NB4 (cell line): ENCODE results near the gene CDH16.

Source experiments
- CTCF ChIP-seq: IDR thresholded peaks from one replicate; pipeline ENCODE4 v1.5.1; 2012; ENCODE audit warnings: low read depth, low read length
- MAX ChIP-seq: IDR thresholded peaks from 2 replicates; pipeline ENCODE4 v1.6.1; 2011; ENCODE audit warnings: low read depth, low read length
- MYC ChIP-seq: IDR thresholded peaks from 2 replicates; pipeline ENCODE4 v1.6.1; 2011; ENCODE audit warnings: low read depth, low read length
- POLR2A ChIP-seq: IDR thresholded peaks from 2 replicates; pipeline ENCODE4 v1.6.1; 2011; ENCODE audit warnings: mild to moderate bottlenecking; ENCODE audit not compliant: insufficient read length; ENCODE audit errors: extremely low read depth

GRCh38 chr16:66926171-66926947, 7.7 kb upstream of the CDH16 start:
- TF ChIP-seq CTCF (no peak), POLR2A (no peak), MAX (no peak), MYC (no peak)
